H1 (cell line): ENCODE measurements around the gene ZNF536. TPM values are rescaled to one million over a fixed set of nuclear protein-coding genes. Genes with fewer than 3 reads are reported as not detected.

Source experiments
- CTCF ChIA-PET: fragments of 300-600 bp; sonication (Branson Sonifier 250); formaldehyde crosslinking; loops from one replicate; lab custom pipeline; 2021; ENCODE audit not compliant: partially characterized antibody; lab: Charles Lee
- POLR2A ChIA-PET: fragments of 300-600 bp; sonication (Branson Sonifier 250); formaldehyde crosslinking; loops from one replicate; lab custom pipeline; 2021; ENCODE audit warnings: inconsistent platforms; ENCODE audit not compliant: partially characterized antibody; lab: Charles Lee
- DNase-seq, 2 experiments: peaks; one replicate each; pipeline versions ENCODE4 v3.0.0 to v3.0.0-alpha.2; 2010 to 2022; ENCODE audit warnings: low spot score in 2 of 2, low read depth in 1 of 2, mixed read lengths in 1 of 2
- FAIRE-seq: peaks from 2 replicates; lab custom pipeline; 2011; peaks lifted over from hg19 to GRCh38; lab: Jason Lieb, UNC
- H2AFZ ChIP-seq: 2 replicates; pipeline ENCODE4 v1.8.1; 2012; ENCODE audit warnings: low read length, inconsistent platforms
- H2AK5ac ChIP-seq: 2 replicates; pipeline ENCODE4 v1.6.1; 2013; ENCODE audit warnings: low read depth, low read length
- H2BK120ac ChIP-seq: replicated peaks from 2 replicates; pipeline ENCODE3; 2013; ENCODE audit warnings: low read depth, low read length, inconsistent platforms
- H2BK12ac ChIP-seq: 2 replicates; pipeline ENCODE4 v1.6.1; 2013; ENCODE audit warnings: low read depth, low read length
- H2BK15ac ChIP-seq: 2 replicates; pipeline ENCODE4 v1.6.1; 2013; ENCODE audit warnings: low read length
- H2BK20ac ChIP-seq: 2 replicates; pipeline ENCODE4 v1.6.1; 2013; ENCODE audit warnings: low read length
- H2BK5ac ChIP-seq: 2 replicates; pipeline ENCODE4 v1.6.1; 2013; ENCODE audit warnings: low read depth, low read length
- H3K14ac ChIP-seq: 2 replicates; pipeline ENCODE4 v1.6.1; 2013; ENCODE audit warnings: inconsistent platforms; ENCODE audit not compliant: insufficient read length
- H3K18ac ChIP-seq: 2 replicates; pipeline ENCODE4 v1.6.1; 2013; ENCODE audit warnings: low read length; ENCODE audit errors: extremely low read depth
- H3K23ac ChIP-seq: 2 replicates; pipeline ENCODE4 v1.6.1; 2013; ENCODE audit warnings: inconsistent platforms; ENCODE audit not compliant: insufficient read length
- H3K23me2 ChIP-seq: 2 replicates; pipeline ENCODE4 v1.6.1; 2013; ENCODE audit warnings: low read depth, low read length
- H3K27ac ChIP-seq: 2 replicates; pipeline ENCODE4 v1.6.1; 2011; ENCODE audit warnings: low read depth, low read length, inconsistent platforms
- H3K27me3 ChIP-seq, 4 experiments: replicated peaks in 1 of 4; 1 replicate in 1 of 4; 2 replicates in 3 of 4; pipeline versions ENCODE4 v1.6.1 to v1.8.1; 2011 to 2013; ENCODE audit warnings: low read length in 3 of 4, mild to moderate bottlenecking in 3 of 4, inconsistent platforms in 2 of 4, mixed read lengths in 2 of 4, moderate library complexity in 1 of 4; ENCODE audit not compliant: control insufficient read depth in 3 of 4, insufficient read depth in 3 of 4; ENCODE audit errors: extremely low read depth in 1 of 4
- H3K36me3 ChIP-seq, 4 experiments: 2 replicates each; pipeline versions ENCODE4 v1.6.1 to v1.8.1; 2011 to 2013; ENCODE audit warnings: mild to moderate bottlenecking in 4 of 4, low read length in 3 of 4, moderate library complexity in 2 of 4, control low read depth in 1 of 4, inconsistent platforms in 1 of 4; ENCODE audit not compliant: insufficient read depth in 4 of 4, control insufficient read depth in 2 of 4
- H3K4ac ChIP-seq: replicated peaks from 2 replicates; pipeline ENCODE3; 2013; ENCODE audit warnings: low read length, low read depth, mixed read lengths, inconsistent platforms; ENCODE audit not compliant: insufficient read length
- H3K4me1 ChIP-seq, 4 experiments: replicated peaks in 1 of 4; 1 replicate in 1 of 4; 2 replicates in 3 of 4; pipeline versions ENCODE4 v1.6.1 to v1.8.1; 2011 to 2013; ENCODE audit warnings: low read length in 3 of 4, inconsistent platforms in 2 of 4, mixed read lengths in 1 of 4; ENCODE audit not compliant: insufficient read depth in 4 of 4, control insufficient read depth in 3 of 4
- H3K4me2 ChIP-seq, 2 experiments: 2 replicates each; pipeline versions ENCODE4 v1.6.1 to v1.8.1; 2011 to 2013; ENCODE audit warnings: low read depth in 2 of 2, low read length in 2 of 2, control low read depth in 1 of 2, inconsistent platforms in 1 of 2, mild to moderate bottlenecking in 1 of 2; ENCODE audit not compliant: insufficient read depth in 1 of 2
- H3K4me3 ChIP-seq, 4 experiments: fragments of 200-600, 300-600 bp in 1 of 4; sonication (generic), shearing (Covaris generic), sonication (Bioruptor Twin) in 1 of 4; 2 replicates each; pipeline versions ENCODE4 v1.5.1 to v1.8.1; 2011 to 2016; ENCODE audit warnings: low read length in 4 of 4, low read depth in 3 of 4, control low read depth in 2 of 4, inconsistent platforms in 2 of 4, mild to moderate bottlenecking in 2 of 4, mixed read lengths in 1 of 4, moderate library complexity in 1 of 4; ENCODE audit not compliant: insufficient read depth in 2 of 4; ENCODE audit errors: extremely low read depth in 1 of 4
- H3K56ac ChIP-seq: replicated peaks from 2 replicates; pipeline ENCODE3; 2013; ENCODE audit warnings: low read depth, mild to moderate bottlenecking, mixed read lengths, low read length, inconsistent platforms; ENCODE audit not compliant: insufficient read length
- H3K79me1 ChIP-seq: 2 replicates; pipeline ENCODE4 v1.6.1; 2013; ENCODE audit warnings: low read depth, low read length, control low read depth
- H3K79me2 ChIP-seq, 2 experiments: 2 replicates each; pipeline versions ENCODE4 v1.6.1 to v1.8.1; 2012 to 2013; ENCODE audit warnings: low read length in 2 of 2, mild to moderate bottlenecking in 2 of 2, inconsistent platforms in 1 of 2; ENCODE audit not compliant: insufficient read depth in 2 of 2, control insufficient read depth in 1 of 2
- H3K9ac ChIP-seq, 4 experiments: replicated peaks in 1 of 4; 1 replicate in 1 of 4; 2 replicates in 3 of 4; pipeline versions ENCODE4 v1.6.1 to v1.8.1; 2011 to 2013; ENCODE audit warnings: low read depth in 3 of 4, low read length in 3 of 4, control low read depth in 2 of 4, mild to moderate bottlenecking in 2 of 4, moderate library complexity in 2 of 4, inconsistent platforms in 1 of 4; ENCODE audit errors: extremely low read depth in 1 of 4
- H3K9me3 ChIP-seq, 2 experiments: 2 replicates each; pipeline versions ENCODE4 v1.6.1 to v1.8.1; 2012 to 2013; ENCODE audit warnings: mild to moderate bottlenecking in 2 of 2, moderate library complexity in 2 of 2, control low read depth in 1 of 2, inconsistent platforms in 1 of 2, low read depth in 1 of 2, low read length in 1 of 2, mixed read lengths in 1 of 2; ENCODE audit not compliant: insufficient read depth in 2 of 2
- H4K20me1 ChIP-seq, 2 experiments: replicated peaks in 1 of 2; 2 replicates each; pipeline versions ENCODE3 to v1.8.1; 2011 to 2013; ENCODE audit warnings: inconsistent platforms in 2 of 2, low read length in 2 of 2, mild to moderate bottlenecking in 1 of 2; ENCODE audit not compliant: insufficient read depth in 2 of 2, control insufficient read depth in 1 of 2
- H4K5ac ChIP-seq: 2 replicates; pipeline ENCODE4 v1.6.1; 2013; ENCODE audit warnings: low read length, low read depth, mixed read lengths, inconsistent platforms; ENCODE audit not compliant: insufficient read length
- H4K8ac ChIP-seq: 2 replicates; pipeline ENCODE4 v1.8.0; 2013; ENCODE audit warnings: mild to moderate bottlenecking, moderate library complexity, low read length, inconsistent platforms; ENCODE audit not compliant: insufficient read depth; ENCODE audit errors: extremely low read depth
- H4K91ac ChIP-seq: replicated peaks from 2 replicates; pipeline ENCODE3; 2013; ENCODE audit warnings: low read length, mixed read lengths, inconsistent platforms; ENCODE audit not compliant: insufficient read length
- BRCA1 ChIP-seq: IDR thresholded peaks from 2 replicates; pipeline ENCODE4 v1.6.1; 2012; ENCODE audit warnings: low read depth, low read length, improper control_type of control experiment
- EP300 ChIP-seq, 2 experiments: IDR thresholded peaks; 1 replicate in 1 of 2; 2 replicates in 1 of 2; pipeline ENCODE4 v1.6.1; 2011 to 2012; ENCODE audit warnings: low read depth in 2 of 2, low read length in 2 of 2, mild to moderate bottlenecking in 2 of 2, borderline replicate concordance in 1 of 2, inconsistent platforms in 1 of 2, moderate library complexity in 1 of 2
- EZH2 ChIP-seq: fragments of 200-600 bp; sonication (generic); IDR thresholded peaks from 2 replicates; pipeline ENCODE4 v1.7.1; 2012; ENCODE audit warnings: low read depth, mild to moderate bottlenecking, moderate library complexity, low read length, inconsistent platforms; ENCODE audit not compliant: severe bottlenecking
- GABPA ChIP-seq: IDR thresholded peaks from 2 replicates; pipeline ENCODE4 v1.6.1; 2011; ENCODE audit warnings: mild to moderate bottlenecking, low read length, moderate library complexity, borderline replicate concordance; ENCODE audit not compliant: insufficient read depth
- HDAC6 ChIP-seq: IDR thresholded peaks from one replicate; pipeline ENCODE4 v1.7.1; 2012; ENCODE audit warnings: low read depth, mild to moderate bottlenecking, inconsistent platforms, low read length, moderate library complexity
- RNF2 ChIP-seq: fragments of 200-900, 300-1000 bp; sonication (generic); IDR thresholded peaks from 2 replicates; pipeline ENCODE4 v1.7.1; 2016; ENCODE audit warnings: borderline replicate concordance, low read depth, mild to moderate bottlenecking, antibody characterized with exemption, low read length; ENCODE audit not compliant: poor library complexity, severe bottlenecking; ENCODE audit errors: missing control alignments
- SAP30 ChIP-seq: fragments of 300-600 bp; sonication (generic); IDR thresholded peaks from 2 replicates; pipeline ENCODE4 v1.7.1; 2012; ENCODE audit warnings: low read length, moderate library complexity, mild to moderate bottlenecking, inconsistent platforms; ENCODE audit not compliant: insufficient read depth, insufficient replicate concordance
- SIN3A ChIP-seq, 2 experiments: IDR thresholded peaks in 1 of 2; conservative IDR thresholded peaks in 1 of 2; 2 replicates each; pipeline ENCODE4 v1.6.1; 2011 to 2012; ENCODE audit warnings: low read length in 2 of 2, improper control_type of control experiment in 1 of 2, low read depth in 1 of 2, mild to moderate bottlenecking in 1 of 2
- SUZ12 ChIP-seq: fragments of 200-600 bp; sonication (generic); IDR thresholded peaks from 2 replicates; pipeline ENCODE4 v1.6.1; 2012; ENCODE audit warnings: mild to moderate bottlenecking, inconsistent platforms, low read length, moderate library complexity, mixed read lengths
- TAF1 ChIP-seq: IDR thresholded peaks from 2 replicates; pipeline ENCODE4 v1.6.1; 2011; ENCODE audit warnings: mild to moderate bottlenecking, low read depth, low read length
- WGBS, 2 experiments: shearing (Covaris generic) in 1 of 2; methylation state at CpG; one replicate each; pipeline versions ENCODE4 v1.1.6 to v1.1.7; 2013 to 2015; ENCODE audit warnings: low lambda C conversion rate in 2 of 2, mixed read lengths in 2 of 2, inconsistent platforms in 1 of 2, low coverage in 1 of 2, missing lambda C conversion rate in 1 of 2; ENCODE audit not compliant: insufficient replicate concordance in 2 of 2, insufficient coverage in 1 of 2, insufficient read length in 1 of 2; ENCODE audit errors: extremely low coverage in 1 of 2, missing lambda C conversion rate in 1 of 2; 5-methylcytosine and 5-hydroxymethylcytosine counted together
- polyA plus RNA-seq, 7 experiments: library from polyadenylated mRNA; depleted of rRNA in 3 of 7; stranded (reverse) in 5 of 7; unstranded in 2 of 7; fragments of >200 nt in 5 of 7; fragments of 200-250 nt in 2 of 7; gene quantifications; 1 replicate in 5 of 7; 2 replicates in 1 of 7; 4 replicates in 1 of 7; pipeline versions ENCODE4 v1.2.1 to v1.2.3, GENCODE V29; 2011 to 2013; ENCODE audit warnings: missing spikeins in 2 of 7, mixed read lengths in 2 of 7
- total RNA-seq: library from RNA; stranded (reverse); fragmentation: NEBNext Ultra II Directional; extraction: Animal tissue kit (Norgen Biotek cat#: 25700); gene quantifications from 2 replicates; pipeline ENCODE4 v1.2.1, GENCODE V29; 2021
- TF ChIP-seq, protein P1 (sequence below): IDR thresholded peaks from 2 replicates; pipeline ENCODE4 v1.6.1; 2011; ENCODE audit warnings: low read length, improper control_type of control experiment

The ZNF536 gene
- total and polyA plus RNA-seq, 2 of the 8 experiments (the other 6 are each of a cell fraction or from before 2014, with no cell fraction given) = 0.09 to 0.11 TPM

DNA sequence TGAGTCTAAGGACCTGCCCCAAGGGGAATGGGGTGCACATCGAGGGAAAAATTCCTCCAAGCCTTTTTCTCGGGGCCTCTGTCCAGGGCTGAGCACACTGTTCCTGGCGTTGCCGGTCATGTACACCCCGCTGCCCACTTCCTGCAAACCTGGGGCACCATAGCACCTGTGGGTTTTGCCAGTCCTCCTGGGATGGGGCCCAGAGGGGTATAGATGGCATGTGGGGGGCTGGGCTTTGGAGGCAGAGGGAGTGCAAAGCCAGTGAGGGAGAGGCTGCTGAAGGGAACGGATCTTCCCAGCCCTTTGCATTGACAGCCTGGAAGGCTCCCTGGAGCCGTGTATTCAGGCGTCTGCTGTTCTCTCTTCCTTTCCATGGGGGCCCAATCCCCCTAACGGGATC lies 187.3 kb downstream of the ZNF536 start:
- H4K91ac ChIP-seq = no peak overlapping the region
- no peak overlapping the region for H2BK120ac ChIP-seq
- H4K5ac ChIP-seq = no peak overlapping the region
- no peak overlapping the region for H2BK20ac ChIP-seq
- no peak overlapping the region for H2BK15ac ChIP-seq
- no peak overlapping the region for H3K4ac ChIP-seq
- H4K20me1 ChIP-seq = no peaks in the 10 kb centered on the region
- no peak overlapping the region for H3K9ac ChIP-seq
- H2AK5ac ChIP-seq = no peak overlapping the region
- H3K56ac ChIP-seq = no peak overlapping the region
- POLR2A ChIA-PET = no interaction called here
- no peak overlapping the region for H2BK12ac ChIP-seq
- H2BK5ac ChIP-seq = peak overlapping the region; percentile 77; the same call in 1 of the 2 replicates
- H4K8ac ChIP-seq = no peak overlapping the region
- DNase-seq (no peak), FAIRE-seq (no peak)
- CTCF ChIA-PET = interaction anchor here (0.5 kb wide), 1 partner anchor 327 kb away, joined by 5 read pairs; no protein-coding TSS in a partner anchor
- H2AFZ ChIP-seq = no peak overlapping the region
- H3K79me1 ChIP-seq = no peaks in the 10 kb centered on the region
- no peaks in the 10 kb centered on the region for H3K79me2 ChIP-seq
- H3K4me2 ChIP-seq = no peak overlapping the region; a peak in 1 of 4 replicates
- WGBS, 2 experiments = 87% methylated on average over 7 of the region's 9 CpGs; no CpG with 5 or more reads in 1 of the 2 experiments
- no peak overlapping the region for H3K14ac ChIP-seq
- no peaks in the 10 kb centered on the region for H3K36me3 ChIP-seq
- H3K23me2 ChIP-seq = no peaks in the 10 kb centered on the region
- H3K4me1 ChIP-seq = peaks cover 8 to 29% (median 25%) of the 10 kb centered on the region in 4 experiments
- peak overlapping the region; percentile 93 for H3K18ac ChIP-seq
- no peaks in the 10 kb centered on the region for H3K9me3 ChIP-seq
- H3K27ac ChIP-seq = no peak overlapping the region
- no peak overlapping the region for H3K4me3 ChIP-seq
- H3K27me3 ChIP-seq = no peaks in the 10 kb centered on the region
- no peak overlapping the region for H3K23ac ChIP-seq
- no peak for TF ChIP-seq HDAC6
- no peak for TF ChIP-seq SAP30
- no peak for TF ChIP-seq RNF2
- no peak for TF ChIP-seq BRCA1
- no peak for TF ChIP-seq TAF1
- TF ChIP-seq, protein P1, sequence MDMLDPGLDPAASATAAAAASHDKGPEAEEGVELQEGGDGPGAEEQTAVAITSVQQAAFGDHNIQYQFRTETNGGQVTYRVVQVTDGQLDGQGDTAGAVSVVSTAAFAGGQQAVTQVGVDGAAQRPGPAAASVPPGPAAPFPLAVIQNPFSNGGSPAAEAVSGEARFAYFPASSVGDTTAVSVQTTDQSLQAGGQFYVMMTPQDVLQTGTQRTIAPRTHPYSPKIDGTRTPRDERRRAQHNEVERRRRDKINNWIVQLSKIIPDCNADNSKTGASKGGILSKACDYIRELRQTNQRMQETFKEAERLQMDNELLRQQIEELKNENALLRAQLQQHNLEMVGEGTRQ = no peak
- TF ChIP-seq SIN3A (conservative IDR thresholded peaks at IDR 0.05 in 1 of 2, IDR thresholded peaks at IDR 0.05 in 1 of 2; ENCODE audit: low read depth in 1 of 2, low read length in 2 of 2) = no peak
- TF ChIP-seq SUZ12 = no peak
- no peak for TF ChIP-seq GABPA
- no peak for TF ChIP-seq EP300 (IDR thresholded peaks at IDR 0.05; ENCODE audit: borderline replicate concordance in 1 of 2, low read depth in 2 of 2, low read length in 2 of 2)
- no peak for TF ChIP-seq EZH2
